GM18909 (cell line): ENCODE data around the gene FFAR1.

ENCODE experiments used
- ATAC-seq: cut with Tn5 transposase; IDR thresholded peaks from one replicate; pipeline ENCODE4 v1.9.1; 2021; ENCODE audit warnings: mild to moderate bottlenecking; ENCODE audit not compliant: unreplicated experiment, poor library complexity

Gene FFAR1

DNA sequence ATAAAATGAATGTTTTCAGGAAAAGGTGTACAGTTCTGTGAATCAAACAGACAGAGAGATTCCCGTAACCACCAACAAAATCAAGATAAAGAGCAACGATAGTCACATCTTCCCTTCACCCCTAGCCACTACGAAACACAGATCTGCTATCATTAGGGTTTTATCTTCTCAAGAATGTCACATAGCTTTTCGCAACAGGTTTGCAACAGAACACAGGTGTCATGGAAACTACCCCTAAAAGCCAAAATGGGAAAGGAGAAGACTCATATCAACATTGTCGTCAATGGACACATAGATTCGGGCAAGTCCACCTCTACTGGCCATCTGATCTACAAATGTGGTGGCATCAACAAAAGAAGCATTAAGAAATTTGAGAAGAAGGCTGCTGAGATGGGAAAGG, 34.2 kb downstream of the FFAR1 start:
- ATAC-seq, result no peak

DNA sequence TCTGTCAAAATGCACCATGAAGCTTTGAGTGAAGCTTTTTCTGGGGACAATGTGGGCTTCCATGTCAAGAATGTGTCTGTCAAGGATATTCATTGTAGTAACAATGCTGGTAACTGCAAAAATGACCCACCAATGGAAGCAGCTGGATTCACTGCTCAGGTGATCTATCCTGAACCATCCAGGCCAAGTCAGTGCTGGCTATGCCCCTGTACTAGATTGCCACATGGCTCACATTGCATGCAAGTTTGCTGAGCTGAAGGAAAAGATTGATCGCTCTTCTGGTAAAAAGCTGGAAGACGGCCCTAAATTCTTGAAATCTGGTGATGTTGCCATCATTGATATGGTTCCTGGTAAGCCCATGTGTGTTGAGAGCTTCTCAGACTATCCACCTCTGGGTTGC, 35.8 kb downstream of the FFAR1 start:
- ATAC-seq, result no peak

DNA sequence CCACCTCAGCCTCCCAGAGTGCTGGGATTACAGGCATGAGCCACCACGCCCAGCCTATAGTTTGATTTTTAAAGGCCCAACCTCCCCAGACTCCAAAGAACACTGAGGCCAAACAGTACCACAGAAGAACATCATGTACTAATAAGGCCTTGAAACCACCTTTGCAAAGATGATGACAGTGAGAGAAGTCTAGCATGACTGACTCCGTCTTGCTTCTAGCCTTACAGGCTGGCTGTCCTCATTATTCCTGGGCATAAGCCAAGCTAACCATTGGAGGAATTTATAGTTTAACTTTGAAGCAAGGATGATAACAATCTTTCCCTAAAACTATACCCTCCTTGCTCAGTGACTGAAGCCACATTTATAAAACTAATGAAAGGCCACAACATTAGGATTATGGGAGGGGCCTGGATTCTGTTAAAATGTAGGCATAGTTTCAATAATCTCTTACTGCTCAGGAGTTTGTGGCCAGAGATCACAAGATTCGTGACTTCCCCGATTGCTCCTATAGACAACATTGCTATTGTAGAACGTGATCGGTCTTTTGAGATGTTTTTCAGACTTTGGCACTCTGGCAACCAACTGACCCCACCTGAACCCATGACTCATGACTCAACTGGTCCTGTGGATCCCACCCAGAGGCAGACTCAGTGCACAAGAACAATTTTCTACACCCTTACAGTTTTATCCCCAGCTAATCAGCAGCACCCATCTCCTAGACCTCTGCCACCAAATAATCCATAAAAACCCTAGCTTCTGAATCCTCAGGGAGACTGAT, 40.8 kb downstream of the FFAR1 start:
- ATAC-seq, result no peak

DNA sequence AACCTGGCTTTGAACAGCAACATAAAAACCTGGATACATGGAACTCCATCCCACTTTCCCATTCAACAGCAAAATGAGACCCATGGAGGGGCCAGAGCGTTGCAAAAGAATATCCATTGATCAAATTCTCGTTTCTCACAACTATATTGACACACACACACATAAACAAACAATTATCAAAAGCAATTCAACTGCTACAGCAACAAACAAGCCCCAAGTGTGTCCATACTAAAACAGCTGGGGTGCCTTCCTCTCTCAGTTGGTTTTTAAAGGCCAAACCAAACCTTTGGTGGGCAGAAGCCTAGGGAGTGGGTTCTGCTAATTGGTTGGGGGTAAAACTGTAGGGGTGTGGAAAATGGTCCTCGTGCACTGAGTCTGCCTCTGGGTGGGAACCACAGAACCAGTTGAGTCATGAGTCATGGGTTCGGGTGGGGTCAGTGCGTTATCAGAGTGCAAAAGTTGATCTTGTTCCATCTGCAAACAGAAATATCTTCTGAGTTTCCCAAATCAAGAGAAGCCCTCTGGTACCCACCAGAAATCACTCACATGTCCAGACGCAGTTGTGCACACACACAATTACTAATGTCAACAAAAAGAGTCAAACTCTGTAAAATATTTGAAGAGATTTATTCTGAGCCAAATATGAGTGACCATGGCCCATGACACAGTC, 41.6 kb downstream of the FFAR1 start:
- ATAC-seq, result no peak

DNA sequence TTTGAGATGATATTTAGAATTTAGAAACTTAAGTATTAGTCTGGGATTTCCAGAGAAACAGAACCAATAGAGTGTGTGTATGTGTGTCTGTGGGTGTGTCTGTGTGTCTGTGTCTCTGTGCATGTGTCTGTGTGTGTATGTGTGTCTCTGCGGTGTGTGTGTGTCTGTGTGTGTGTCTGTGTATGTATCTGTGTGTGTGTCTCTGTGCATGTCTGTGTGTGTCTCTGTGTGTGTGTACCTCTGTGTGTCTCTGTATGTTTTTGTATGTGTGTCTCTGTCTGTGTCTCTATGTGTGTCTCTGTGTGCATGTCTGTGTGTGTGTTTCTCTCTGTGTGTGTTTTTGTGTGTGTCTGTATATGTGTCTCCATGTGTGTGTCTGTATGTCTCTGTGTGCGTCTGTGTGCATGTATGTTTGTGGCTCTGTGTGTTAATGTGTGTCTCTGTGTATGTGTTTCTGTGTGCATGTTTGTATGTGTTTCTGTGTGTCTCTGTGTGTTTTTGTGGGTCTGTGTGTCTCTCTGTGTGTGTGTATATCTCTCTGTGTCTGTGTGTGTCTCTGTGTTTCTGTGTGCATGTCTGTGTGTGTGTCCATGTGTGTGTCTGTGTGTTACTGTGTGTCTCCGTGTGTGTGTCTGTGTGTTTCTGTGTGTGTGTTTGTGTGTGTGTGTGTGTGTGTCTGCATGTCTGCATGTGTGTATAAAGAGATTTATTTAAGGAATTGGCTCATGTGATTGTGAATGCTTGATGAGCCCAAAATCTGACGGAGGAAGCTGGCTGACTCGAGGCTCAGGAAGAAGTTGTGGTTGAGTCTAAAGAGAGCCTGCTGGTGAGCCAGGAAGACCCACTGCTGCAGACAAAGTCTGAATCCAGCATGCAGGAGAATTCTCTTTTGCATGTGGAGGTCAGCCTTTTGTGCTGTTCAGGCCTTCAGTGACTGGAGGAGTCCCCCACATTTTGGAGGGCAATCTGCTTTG, 45.3 kb downstream of the FFAR1 start:
- no peak for ATAC-seq

DNA sequence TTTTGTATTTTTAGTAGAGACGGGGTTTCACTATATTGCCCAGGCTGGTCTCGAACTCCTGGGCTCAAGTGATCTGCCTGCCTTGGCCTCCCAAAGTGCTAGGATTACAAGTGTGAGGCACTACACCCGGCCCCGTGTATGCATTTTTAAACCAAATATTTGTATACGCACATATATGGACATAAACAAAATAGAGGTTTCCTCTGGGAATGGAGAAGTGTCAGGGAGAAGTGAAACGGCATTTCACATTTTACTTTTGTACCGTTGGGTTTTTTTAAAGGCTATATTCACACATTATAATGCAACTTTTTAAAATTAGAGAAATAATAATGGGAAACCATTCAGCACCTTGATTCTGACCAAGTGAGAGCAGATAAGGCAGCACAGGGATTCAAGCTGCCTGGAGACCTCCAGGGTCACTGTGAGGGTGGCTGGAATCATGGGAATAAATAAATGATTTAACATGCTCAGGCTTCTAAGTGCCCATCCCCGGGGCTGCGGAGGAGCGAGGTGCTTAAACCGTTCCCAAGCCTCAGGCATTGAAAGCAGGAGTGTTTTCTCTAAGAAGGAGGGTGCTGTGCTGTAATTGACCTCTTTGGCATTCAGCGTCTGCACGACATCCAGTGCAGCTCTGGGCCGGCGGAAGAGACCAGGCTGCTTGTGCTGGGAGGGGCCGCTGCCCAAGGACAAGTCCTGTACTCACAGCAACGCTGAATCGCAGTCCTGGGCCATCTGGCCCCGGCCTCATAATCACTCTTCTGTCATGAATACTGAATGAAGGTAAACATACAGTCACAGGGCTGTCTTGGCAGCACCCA, 47.9 kb downstream of the FFAR1 start:
- ATAC-seq, result no peak

DNA sequence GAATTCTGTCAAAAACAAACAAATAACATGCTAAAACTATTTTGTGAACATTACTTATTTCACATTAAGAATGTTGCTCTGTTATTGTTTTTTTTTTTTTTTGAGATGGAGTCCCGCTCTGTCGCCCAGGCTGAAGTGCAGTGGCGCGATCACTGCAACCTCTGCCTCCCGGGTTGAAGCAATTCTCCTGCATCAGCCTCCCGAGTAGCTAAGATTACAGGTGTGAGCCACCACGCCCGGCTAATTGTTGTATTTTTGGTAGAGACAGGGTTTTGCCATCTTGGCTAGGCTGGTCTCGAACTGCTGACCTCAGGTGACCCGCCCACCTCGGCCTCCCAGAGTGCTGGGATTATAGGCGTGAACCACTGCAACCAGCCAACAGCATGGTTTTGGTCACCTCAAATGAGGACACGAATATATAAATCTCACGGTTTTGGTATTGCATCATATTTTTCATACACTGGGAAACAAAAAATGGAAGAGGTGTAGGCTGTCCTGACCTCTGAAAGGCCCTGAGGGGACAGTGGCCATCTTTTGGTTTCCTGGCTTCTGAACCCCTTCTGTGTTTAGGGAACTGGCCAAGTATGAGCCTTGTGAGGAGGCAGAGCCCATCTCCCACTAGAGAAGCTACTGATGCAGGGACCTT, 48.7 kb downstream of the FFAR1 start:
- no peak for ATAC-seq

DNA sequence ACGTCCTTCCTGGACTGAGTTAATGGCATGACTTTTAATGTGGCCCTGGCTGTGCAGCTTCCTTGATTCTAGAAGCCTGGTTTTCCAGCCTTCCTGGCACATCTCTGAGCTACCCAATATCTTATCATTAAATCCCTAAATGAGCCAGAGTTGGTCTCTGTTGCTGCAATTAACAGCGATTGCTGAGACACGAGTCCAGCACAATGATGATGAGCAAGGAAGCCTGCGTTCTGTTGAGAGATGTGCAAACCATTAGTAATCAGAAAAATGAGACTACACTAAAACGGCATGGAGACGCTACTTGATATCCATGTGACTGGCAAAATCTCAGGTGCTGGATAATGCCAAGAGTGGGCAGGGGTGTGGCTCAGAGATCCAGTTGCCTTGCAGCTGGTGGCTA, 49.4 kb downstream of the FFAR1 start:
- ATAC-seq, result no peak
